Ammon's horn (tissue), 1 donor: ENCODE data around the gene IL17C.

Experiments
- DNase-seq: peaks from one replicate; pipeline ENCODE4 v3.0.0-alpha.2; 2016; ENCODE audit warnings: low spot score

The IL17C gene

GRCh38 chr16:88627531-88628411, 10.6 kb upstream of the IL17C start:
- DNase-seq = no peak

DNA sequence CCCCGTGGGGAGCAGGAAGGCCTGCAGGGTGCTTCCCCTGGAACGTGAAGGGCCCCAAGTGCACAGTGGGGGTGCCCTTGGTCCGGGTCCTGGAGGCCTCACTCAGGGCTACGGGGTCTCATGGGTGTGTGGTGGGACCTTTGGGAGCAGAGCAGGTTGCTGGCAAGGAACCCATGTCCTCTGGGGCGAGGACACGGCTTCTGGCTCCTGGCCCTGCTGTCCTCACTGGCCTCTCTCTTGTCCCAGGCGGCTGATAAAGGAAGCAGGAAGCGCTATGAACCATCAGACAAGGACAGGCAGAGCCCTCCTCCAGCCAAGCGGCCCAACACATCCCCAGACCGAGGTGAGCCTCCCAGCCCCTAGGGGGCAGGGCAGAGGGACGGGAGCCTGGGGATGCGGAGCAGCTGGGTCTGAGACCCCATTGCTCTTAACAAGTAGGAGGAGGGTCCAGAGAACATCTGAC, 9.8 kb upstream of the IL17C start:
- DNase-seq = no peak

DNA sequence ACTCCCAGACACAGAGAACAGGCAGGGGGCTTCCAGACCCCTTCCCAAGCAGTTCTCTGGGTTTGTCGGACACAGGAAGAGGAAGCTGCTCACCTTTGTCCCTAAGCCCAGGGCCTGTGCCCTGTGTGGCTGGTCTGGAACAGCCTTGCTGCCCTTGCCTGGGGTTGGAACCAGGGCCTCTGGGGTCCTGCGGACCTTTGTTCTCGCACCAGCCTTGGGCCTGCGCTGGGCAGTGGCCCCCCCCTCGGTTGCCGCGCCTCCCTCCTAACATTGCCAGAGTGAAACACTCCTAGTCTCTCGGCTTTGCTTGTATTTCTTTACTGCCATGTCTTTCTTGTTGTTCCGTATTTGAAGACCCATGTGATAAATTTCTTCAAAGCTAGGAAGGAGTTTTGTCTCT, 8.5 kb upstream of the IL17C start:
- DNase-seq = no peak

- DNase-seq = no peak
Measured at GRCh38 chr16:88630433-88630832, 7.9 kb upstream of the IL17C start.

GRCh38 chr16:88630941-88631340, 7.4 kb upstream of the IL17C start:
- DNase-seq = no peak

DNA sequence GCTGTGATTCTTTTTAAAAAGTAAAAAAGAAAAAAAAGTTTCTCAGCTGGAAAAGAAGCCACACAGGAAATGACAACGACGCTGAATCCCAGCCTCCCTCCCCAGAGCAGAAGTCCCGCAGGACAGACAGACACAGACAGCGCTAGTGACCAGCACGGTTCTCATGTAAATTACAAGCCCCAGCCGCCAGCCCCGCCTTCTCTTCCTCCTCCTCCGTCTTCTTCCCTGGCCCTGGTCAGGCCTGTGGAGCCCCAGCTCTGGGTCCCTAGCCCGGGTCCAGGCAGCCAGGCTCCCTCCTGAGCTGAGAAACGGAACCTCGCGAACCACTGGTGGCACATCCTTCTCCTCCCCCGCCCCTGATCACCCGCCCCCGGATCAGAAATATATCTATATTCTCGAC, 7.0 kb upstream of the IL17C start:
- DNase-seq = no peak

GRCh38 chr16:88631920-88632586, 6.3 kb upstream of the IL17C start:
- DNase-seq = no peak

GRCh38 chr16:88632587-88632930, 5.8 kb upstream of the IL17C start:
- DNase-seq = no peak

DNA sequence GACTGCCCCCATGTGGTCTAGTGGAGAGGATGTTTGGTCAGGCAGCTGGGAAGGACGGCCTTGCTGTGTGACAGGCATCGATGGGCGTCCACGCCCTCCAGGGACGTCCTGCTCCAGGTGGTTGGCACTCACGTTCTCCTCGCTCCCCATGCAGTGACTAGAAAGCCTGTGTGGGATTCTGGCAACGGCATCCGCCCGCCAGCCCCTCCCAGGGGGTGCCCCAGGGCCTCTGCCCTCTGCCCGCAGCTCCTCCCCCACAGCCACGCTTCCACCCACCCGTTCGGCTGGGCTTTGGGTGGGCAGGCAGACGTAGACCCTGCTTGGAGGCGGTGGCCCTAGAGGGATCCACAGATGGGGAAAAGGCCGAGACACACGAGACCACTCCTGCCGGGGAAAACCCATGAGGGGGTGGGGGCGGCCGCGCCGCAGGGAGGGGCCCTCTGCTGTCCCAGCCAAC, 4.7 kb upstream of the IL17C start:
- DNase-seq = peak; percentile 47

GRCh38 chr16:88634141-88634993, 4.0 kb upstream of the IL17C start:
- DNase-seq = no peak

GRCh38 chr16:88634994-88635670, 3.2 kb upstream of the IL17C start:
- no peak for DNase-seq

GRCh38 chr16:88635671-88636319, 2.6 kb upstream of the IL17C start:
- DNase-seq = no peak

GRCh38 chr16:88636488-88637265, 1.7 kb upstream of the IL17C start:
- DNase-seq = no peak

DNA sequence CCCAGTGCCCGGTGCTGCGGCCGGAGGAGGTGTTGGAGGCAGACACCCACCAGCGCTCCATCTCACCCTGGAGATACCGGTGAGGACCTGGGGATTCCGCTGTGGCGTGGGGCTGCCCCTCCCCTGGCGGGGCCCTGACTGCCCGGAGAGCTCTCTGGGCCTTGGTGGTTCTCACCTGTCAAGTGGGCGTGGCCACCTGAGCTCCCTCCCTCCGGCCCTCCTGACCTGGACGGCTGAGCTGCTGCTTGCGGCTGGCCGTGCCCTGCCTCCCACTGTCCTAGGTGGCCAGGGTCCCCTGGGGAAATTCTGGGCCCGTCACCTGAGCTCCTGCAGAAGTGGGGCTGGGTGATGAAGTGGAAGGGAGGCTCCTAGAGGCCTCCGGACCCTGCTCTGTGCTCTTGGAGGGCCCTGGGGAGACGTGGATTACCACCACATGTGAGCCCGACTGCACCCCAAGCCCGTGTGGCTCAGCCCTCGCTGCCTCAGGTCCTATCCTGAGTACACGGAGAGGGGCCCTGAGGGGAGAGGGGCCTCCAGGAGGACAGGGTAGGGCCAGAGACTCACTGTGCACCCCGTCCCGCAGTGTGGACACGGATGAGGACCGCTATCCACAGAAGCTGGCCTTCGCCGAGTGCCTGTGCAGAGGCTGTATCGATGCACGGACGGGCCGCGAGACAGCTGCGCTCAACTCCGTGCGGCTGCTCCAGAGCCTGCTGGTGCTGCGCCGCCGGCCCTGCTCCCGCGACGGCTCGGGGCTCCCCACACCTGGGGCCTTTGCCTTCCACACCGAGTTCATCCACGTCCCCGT, 1.1 kb downstream of the IL17C start:
- no peak for DNase-seq

- DNase-seq = no peak
Measured at GRCh38 chr16:88640039-88640495, 1.7 kb downstream of the IL17C start.

GRCh38 chr16:88640498-88641247, 2.3 kb downstream of the IL17C start:
- no peak for DNase-seq

GRCh38 chr16:88642881-88643643, 4.7 kb downstream of the IL17C start:
- DNase-seq = no peak

DNA sequence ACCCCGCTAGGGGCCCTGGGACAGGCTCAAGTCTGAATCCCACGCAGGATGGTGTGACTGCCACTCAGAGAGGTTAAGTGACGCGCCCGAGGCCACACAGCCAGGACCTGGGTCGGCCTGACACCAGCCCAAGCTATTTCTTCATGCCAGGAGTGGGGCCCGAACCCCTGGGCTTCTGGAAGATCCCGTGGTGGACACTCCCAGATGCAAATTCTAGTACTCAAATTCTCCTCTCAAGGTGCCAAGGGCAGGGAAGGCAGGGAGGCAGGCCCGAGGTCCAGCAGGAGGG, 5.2 kb downstream of the IL17C start:
- DNase-seq = no peak
